Stimulated activated CD4-positive, alpha-beta T cell treated with anti-CD3 and anti-CD28 coated beads, Interleukin-12 subunit alpha, Interleukin-12 subunit beta, amount 100 ng/mL, for 4 hours (primary cell): ENCODE results near the gene ZNF556.
"Not testable (repeated sequence)": the region's sequence is repeated elsewhere in the genome, so short reads cannot be mapped to it uniquely, and the experiment has no call there.

Experiments used
- DNase-seq: peaks from one replicate; pipeline ENCODE4 v3.0.0-alpha.2; 2020

Gene ZNF556

GRCh38 chr19:2854849-2855248, 12.3 kb upstream of the ZNF556 start:
- no peak for DNase-seq

DNA sequence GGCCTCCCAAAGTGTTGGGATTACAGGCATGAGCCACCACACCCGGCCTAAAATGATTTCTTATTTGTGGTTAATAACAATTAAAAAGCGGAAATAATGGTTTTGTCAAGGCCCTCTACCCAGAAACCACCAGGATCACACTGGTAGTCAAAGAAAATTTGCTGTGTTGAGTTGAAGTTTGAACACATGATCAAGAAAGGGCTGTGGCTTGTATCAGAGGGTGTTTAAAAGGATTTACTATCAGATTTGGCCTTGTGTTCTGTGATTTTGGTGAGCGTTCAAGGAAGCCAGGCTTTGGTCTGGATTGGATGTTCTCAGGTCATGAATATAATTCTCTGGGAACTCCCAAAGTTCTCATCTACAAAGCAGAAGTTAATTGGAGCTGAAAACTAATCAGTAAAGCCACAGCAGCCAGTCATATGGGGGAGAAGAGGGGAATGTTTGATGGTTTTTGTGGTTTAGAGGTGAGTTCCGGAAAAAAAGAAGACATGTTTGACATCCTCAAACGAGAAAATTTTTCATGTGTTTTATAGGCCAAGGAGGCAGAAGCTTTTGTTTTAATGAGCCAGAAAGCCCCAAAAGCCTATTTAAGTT, 10.6 kb upstream of the ZNF556 start:
- no peak for DNase-seq

GRCh38 chr19:2858864-2859263, 8.3 kb upstream of the ZNF556 start:
- no peak for DNase-seq

GRCh38 chr19:2863816-2864215, 3.3 kb upstream of the ZNF556 start:
- no peak for DNase-seq

GRCh38 chr19:2865334-2866100, 1.6 kb upstream of the ZNF556 start:
- DNase-seq = no peak

- DNase-seq = no peak
These were observed 575 bp upstream of the ZNF556 start for GRCh38 chr19:2866495-2867024.

- no peak for DNase-seq
These were observed 2.5 kb downstream of the ZNF556 start for GRCh38 chr19:2869618-2870017.

DNA sequence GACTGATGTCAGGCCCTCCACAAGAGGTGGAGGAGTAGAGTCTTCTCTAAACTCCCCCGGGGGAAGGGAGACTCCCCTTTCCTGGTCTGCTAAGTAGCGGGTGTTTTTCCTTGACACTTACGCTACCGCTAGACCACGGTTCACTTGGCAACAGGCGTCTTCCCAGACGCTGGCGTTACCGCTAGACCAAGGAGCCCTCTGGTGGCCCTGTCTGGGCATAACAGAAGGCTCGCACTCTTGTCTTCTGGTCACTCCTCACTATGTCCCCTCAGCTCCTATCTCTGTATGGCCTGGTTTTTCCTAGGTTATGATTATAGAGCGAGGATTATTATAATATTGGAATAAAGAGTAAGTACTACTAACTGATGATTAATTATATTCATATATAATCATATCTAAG, 5.0 kb downstream of the ZNF556 start:
- peak; percentile 8 for DNase-seq

GRCh38 chr19:2877398-2878331, 10.5 kb downstream of the ZNF556 start:
- no peak for DNase-seq

DNA sequence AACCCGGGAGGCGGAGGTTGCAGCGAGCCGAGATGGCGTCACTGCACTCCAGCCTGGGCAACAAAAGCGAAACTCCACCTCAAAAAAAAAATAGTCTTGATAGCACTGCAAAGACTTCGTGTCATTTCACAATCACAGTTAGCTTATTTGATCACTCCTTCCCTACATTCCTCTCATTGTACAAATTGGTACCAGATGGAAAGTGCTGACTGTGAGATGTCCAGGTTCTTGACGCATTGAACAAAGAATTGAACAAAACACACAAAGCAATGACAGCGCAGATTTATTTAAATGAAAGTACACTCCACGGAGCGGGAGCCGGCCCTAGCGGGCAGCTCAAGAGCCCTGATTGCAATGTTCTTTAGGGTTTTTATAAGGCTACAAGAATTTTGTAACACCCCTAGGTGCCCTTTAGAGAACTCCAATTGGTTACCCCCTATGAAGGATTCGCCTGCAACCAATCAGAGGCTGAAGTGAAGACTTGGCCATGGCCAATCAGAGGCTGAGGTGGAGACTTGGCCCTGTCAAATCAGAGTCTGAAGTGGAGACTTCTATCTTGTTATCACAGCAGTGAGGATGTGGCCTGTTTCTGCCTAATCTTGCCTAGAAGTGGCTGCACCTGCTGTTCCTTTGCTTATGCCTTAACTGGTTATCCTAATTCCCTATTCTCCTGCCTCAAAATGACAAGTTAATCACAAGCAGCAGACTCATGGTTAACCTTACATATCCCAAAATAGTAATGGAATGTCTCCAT, 16.7 kb downstream of the ZNF556 start:
- DNase-seq = no peak

GRCh38 chr19:2885736-2886135, 18.6 kb downstream of the ZNF556 start:
- DNase-seq = no peak

- no peak for DNase-seq
These were observed 20.3 kb downstream of the ZNF556 start for GRCh38 chr19:2887391-2887914.

DNA sequence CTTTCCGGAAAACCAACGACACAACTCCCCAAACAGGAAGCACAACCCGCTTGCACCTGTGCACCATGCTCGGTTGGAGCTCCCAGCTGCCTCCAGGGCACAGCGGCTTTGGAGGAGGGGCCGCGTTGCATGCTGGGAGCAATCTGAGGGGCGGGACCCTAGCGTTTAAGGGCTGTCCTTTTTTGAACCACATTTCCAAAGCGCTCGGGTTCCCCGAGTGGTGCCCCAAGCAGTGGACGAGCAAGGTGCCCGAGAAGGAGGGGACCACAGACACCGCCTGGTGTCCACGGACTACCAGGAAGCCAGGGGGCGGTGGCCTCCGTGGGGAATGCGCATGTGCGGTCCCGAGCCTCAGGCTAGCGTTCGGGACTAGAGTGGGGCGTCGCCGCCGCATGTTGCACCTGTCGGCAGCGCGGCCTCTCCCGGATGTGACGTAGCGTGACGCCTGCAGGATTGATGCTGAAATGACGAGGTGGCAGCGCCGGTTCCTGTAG, 21.6 kb downstream of the ZNF556 start:
- peak; percentile 59 for DNase-seq

DNA sequence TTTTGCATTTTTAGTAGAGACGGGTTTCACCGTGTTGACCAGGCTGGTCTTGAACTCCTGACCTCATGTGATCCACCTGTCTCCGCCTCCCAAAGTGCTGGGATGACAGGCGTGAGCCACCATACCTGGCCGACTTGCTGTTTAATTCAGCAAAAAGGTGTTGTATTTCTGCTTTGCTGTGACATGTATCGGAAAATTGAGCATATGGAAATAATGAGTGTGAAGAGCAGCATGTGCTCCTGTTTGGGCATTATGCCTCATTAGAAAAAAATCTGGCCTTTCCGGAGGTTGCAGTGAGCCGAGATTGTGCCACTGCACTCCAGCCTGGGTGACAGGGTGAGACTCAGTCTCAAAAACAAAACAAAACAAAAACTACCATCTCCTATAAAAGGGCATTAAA, 23.4 kb downstream of the ZNF556 start:
- DNase-seq = not testable (repeated sequence)

DNA sequence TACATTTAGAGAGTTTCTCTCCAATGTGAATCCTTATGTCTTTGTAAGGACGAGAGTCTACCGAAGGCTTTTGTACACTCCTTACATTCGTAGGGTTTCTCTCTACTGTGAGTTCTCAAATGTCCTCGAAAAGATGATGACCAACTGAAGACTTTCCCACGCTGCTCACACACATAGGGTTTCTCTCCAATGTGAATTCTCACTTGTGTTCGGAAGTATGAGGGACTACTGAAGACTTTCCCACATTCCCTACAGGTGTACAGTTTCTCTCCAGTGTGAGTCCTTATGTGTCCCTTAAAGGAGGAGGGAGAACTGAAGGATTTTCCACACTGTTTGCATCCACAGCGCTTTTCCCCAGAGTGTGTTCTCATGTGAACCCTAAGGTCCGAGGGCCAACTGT, 29.6 kb downstream of the ZNF556 start:
- no peak for DNase-seq

GRCh38 chr19:2900296-2901252, 33.4 kb downstream of the ZNF556 start, which contains the start of gene ZNF57:
Gene ZNF57 (plus strand): TSS chr19:2900928. CDS start chr19:2901046, 118 bp downstream.
- DNase-seq = peak; percentile 96

GRCh38 chr19:2902590-2903218, 35.6 kb downstream of the ZNF556 start:
- no peak for DNase-seq

DNA sequence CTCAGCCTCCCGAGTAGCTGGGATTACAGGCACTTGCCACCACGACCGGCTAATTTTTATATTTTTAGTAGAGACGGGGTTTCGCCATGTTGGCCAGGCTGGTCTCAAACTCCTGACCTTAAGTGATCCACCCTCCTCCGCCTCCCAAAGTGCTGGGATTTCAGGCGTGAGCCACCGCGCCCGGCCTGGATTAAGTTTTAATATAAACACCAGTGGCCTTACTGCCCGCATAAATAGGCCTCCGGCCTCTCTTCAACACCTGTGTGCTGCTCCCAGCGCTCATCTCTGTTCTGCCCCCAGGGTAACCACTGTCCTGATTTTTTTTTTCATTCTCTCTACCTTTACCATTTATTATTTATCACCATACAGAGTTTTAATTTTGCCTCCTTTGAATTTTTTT, 36.2 kb downstream of the ZNF556 start:
- not testable (repeated sequence) for DNase-seq

- DNase-seq = no peak
These were observed 38.9 kb downstream of the ZNF556 start for GRCh38 chr19:2905918-2906519.
